Forelimb muscle (tissue), 1 donor: ENCODE results near the gene PYGO2. TPM values are rescaled to one million over a fixed set of nuclear protein-coding genes. Genes with fewer than 3 reads are reported as not detected.
"Not testable (repeated sequence)": the region's sequence is repeated elsewhere in the genome, so short reads cannot be mapped to it uniquely, and the experiment has no call there.

Experiments used
- DNase-seq: peaks from one replicate; pipeline ENCODE4 v3.0.0-alpha.2; 2013; ENCODE audit warnings: low read depth
- polyA plus RNA-seq: library from polyadenylated mRNA; unstranded; fragments of 120-200 nt; gene quantifications from one replicate; pipeline ENCODE4 v1.2.1, GENCODE V29; 2013; ENCODE audit not compliant: insufficient read length

PYGO2 gene
- polyA plus RNA-seq, 1 donor: 28.3 TPM

GRCh38 chr1:155000411-155000725 lies 38.8 kb upstream of the PYGO2 start:
- no peak for DNase-seq

DNA sequence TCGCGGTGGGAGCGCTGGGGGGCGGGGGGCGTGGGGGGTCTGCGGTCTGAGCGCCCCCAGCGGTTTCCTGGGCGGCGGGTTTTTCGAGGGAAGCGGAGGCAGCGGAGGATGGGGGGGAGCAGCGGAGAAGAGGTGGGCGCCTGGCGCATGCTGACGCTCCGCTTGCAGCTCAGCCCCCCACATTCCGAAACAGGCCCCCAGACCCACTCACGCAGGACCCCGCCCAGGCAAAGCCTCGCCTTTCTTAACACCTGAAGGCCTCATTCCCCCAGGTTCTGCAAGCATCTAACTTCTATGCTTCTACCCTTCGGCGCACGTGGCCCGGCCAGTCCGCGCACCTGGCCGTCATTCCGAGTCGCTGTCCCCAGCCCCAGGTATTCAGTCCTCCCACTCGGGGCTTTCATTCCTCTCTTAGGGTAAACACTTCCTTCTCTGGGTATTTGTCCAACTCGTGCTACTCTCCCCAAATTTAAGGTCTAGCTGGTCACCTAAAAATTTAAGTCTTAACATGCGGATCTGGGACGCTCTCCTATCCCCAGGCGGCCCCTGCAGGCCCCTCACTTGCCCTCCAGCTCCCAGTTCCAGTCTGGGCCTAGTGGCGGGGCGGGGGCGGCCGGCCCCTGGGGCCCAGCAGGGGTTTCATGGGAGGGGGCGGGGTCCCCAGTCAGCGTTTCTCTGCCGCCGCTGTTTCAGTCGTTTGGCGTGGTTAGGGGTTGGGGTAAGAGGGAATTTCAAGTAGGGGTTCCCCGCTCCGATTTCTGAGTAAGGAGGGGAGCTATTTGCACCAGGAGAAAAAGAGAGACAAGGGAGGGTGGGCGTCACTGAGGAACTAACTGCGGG lies 38.2 kb upstream of the PYGO2 start:
- no peak for DNase-seq

- no peak for DNase-seq
These were observed 37.4 kb upstream of the PYGO2 start for GRCh38 chr1:154998818-154999570.

GRCh38 chr1:154998201-154998780 lies 36.7 kb upstream of the PYGO2 start:
- no peak for DNase-seq

DNA sequence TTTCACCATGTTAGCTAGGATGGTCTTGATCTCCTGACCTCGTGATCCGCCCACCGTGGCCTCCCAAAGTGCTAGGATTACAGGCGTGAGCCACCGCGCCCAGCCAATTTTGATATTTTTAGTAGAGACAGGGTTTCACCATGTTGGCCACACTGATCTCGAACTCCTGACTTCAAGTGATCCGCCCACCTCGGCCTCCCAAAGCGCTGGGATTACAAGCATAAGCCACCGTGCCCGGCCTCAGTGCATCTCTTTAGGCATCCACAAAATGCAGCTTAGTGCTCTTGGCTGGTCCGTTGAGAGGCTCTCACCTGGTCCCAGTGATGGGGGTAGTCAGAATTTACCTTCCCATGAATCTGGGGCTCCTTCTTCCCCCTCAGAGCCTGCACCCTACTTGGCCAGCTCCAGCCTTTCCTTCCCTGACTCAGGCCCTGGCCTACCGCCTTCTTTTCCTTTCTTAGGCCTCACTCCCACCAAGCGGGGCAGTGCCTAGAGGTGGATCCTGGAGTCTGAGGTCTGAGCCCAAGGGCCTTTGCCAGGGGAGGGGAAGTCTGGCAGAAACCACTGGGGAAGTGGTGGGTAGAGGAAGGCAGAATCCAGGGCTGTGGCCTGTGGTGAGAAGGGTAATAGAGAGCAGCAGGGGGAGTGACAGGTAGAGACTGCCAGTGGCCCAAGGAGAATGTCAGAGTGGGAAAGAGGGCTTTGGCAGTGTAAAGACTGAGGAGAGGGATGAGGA lies 35.6 kb upstream of the PYGO2 start:
- DNase-seq: no peak

DNA sequence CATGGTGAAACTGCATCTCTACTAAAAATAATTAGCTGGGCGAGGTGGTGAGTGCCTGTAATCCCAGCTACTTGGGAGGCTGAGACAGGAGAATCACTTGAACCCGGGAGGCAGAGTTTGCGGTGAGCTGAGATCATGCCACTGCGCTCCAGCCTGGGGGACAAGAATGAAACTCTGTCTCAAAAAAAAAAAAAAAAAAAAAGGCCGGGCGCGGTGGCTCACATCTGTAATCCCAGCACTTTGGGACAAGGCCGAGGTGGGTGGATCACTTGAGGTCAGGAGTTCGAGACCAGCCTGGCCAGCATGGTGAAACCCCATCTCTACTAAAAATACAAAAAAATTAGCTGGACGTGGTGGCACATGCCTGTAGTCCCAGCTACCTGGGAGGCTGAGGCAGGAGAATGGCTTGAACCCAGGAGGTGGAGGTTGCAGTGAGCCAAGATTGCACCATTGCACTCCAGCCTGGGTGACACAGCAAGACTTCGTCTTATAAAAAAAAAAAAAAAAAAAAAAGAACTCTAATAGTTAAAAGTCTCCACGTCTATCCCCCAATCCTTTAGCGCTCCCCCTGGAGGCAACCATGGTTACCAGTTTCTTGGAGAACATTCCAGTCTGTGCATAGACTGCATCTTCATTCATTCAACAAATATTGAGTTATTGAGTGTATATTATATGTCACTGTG lies 33.9 kb upstream of the PYGO2 start:
- not testable (repeated sequence) for DNase-seq

DNA sequence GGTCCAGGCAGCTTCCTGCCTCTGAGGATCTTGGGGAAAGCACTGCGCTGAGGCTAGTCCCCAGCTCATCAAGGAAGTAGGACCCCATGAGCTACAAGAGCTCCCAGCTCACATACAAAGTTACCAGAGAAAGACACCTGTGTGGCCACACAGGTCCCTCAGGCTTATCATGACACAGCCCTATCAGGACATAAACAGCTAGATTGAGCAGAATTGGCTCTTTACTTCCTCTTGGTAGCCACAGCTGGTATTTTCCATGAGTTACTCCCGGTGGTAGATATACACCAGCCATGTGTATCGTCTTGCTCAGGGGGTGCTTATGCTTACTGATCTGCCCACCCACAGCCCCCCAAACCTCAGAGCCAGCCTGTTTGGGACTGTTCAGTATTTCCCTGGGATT lies 33.0 kb upstream of the PYGO2 start:
- DNase-seq: no peak

GRCh38 chr1:154994269-154994587 lies 32.6 kb upstream of the PYGO2 start:
- no peak for DNase-seq

- no peak for DNase-seq
These were observed 32.1 kb upstream of the PYGO2 start, which contains the start of gene LENEP for GRCh38 chr1:154993572-154994268. TSS of gene LENEP (plus strand) at chr1:154993586. CDS start at chr1:154993608, 22 bp downstream.

GRCh38 chr1:154992721-154993571 lies 31.4 kb upstream of the PYGO2 start:
- no peak for DNase-seq

DNA sequence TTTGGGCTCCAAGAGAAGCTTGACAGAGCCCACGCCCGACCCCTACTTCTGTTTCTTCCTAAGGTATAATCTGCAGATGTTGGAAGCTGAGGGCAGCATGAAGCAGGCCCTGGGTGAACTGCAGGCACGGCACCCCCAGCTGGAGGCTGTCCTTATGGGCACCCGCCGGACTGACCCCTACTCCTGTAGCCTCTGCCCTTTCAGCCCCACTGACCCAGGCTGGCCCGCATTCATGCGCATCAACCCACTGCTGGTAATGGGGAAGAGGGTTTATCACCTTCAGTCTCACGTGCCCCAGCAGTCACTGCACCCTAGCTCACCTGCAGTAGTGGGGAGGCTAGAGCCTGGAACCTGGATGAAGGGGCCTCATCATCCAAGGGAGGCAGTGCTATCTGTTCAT lies 28.7 kb upstream of the PYGO2 start:
- no peak for DNase-seq

DNA sequence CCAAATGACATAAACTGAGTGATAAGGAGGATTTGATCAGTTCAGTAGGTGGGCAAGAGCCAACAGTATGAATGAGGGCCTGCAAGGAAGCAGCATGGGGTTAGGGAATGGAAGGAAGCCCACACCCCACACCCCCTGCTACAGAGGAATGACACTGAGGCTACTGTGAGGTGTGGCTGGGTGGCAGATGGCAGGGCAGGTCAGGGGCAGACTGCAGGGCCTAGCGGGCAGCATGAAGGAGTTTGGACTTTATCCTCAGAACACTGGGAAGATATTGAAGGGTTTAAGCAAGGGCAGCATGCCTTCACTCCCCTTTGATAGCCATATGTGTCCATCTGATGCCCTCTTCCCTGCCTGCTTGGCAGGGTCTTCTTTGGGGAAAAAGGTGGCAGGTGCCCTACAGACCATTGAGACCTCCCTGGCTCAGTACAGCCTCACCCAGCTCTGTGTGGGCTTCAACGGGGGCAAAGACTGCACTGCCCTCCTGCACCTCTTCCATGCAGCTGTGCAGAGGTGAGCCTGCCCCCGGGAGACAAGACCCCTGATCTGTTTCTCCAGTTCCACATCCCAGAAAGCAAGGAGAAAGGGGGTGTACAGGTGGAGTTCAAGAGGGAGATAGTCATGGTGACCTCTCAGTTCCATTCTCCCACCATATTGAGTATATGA lies 27.7 kb upstream of the PYGO2 start:
- DNase-seq: no peak

DNA sequence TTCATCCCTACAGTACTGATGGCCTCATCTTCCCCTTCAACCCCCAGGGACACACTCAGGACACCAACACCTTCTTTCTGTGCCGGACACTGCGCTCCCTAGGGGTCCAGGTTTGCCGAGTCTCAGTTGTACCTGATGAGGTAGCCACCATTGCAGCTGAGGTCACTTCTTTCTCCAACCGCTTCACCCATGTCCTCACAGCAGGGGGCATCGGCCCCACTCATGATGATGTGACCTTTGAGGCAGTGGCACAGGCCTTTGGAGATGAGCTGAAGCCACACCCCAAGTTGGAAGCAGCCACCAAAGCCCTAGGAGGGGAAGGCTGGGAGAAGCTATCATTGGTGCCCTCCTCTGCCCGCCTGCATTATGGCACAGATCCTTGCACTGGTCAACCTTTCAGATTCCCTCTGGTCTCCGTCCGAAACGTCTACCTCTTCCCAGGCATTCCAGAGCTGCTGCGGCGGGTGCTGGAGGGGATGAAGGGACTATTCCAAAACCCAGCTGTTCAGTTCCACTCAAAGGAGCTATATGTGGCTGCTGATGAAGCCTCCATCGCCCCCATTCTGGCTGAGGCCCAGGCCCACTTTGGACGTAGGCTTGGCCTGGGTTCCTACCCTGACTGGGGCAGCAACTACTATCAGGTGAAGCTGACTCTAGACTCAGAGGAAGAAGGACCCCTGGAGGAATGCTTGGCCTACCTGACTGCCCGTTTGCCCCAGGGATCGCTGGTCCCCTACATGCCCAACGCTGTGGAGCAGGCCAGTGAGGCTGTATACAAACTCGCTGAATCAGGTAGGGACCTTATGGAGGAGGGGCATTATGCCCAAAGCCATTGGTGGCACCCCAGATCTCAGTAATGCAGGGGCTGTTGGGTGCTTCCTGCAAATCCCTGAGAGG lies 26.7 kb upstream of the PYGO2 start:
- no peak for DNase-seq

GRCh38 chr1:154987326-154987725 lies 25.7 kb upstream of the PYGO2 start:
- DNase-seq: no peak

DNA sequence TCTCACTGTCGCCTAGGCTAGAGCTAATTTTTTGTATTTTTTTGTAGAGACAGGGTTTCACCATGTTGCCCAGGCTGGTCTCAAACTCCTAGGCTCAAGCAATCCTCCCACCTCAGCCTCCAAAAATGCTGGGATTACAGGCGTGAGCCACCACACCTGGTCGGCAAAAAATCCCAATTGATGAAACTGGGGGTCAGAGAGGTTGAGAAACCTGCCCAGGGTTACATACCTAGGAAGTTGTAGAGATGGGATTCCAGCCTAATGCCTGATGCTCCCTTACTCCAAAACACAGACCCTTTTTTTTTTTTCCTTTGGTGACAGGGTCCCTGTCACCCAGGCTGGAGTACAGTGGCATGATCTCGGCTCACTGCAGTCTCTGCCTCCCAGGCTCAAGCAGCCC lies 25.2 kb upstream of the PYGO2 start:
- not testable (repeated sequence) for DNase-seq

- DNase-seq: no peak
These were observed 22.3 kb upstream of the PYGO2 start for GRCh38 chr1:154983776-154984466.

- DNase-seq: peak; percentile 100
These were observed 21.5 kb upstream of the PYGO2 start, which contains the start of gene FLAD1 for GRCh38 chr1:154982897-154983648. TSS of gene FLAD1 (plus strand) at chr1:154983344. CDS start at chr1:154983695, 351 bp downstream.
